HEK293 (cell line): Measurements from ENCODE around the gene ZNF438.

ENCODE experiments used
- CTCF ChIA-PET: fragments of 350-600 bp; formaldehyde crosslinking; extraction: SDS; loops from one replicate; lab custom pipeline; 2021; ENCODE audit warnings: antibody characterized with exemption; lab: Yijun Ruan, JAX
- POLR2A ChIA-PET: fragments of 300-600 bp; formaldehyde crosslinking; extraction: SDS; loops from one replicate; lab custom pipeline; 2020; ENCODE audit warnings: antibody characterized with exemption, inconsistent platforms; lab: Yijun Ruan, JAX
- H3K27ac ChIP-seq: fragments of 200-500 bp; sonication (Bioruptor generic); 2 replicates; pipeline ENCODE4 v1.5.1; 2014; ENCODE audit warnings: low read depth, low read length, control low read depth, inconsistent platforms; ENCODE audit errors: extremely low read depth
- H3K36me3 ChIP-seq, 2 experiments: fragments of 200-500 bp in 1 of 2; sonication (Bioruptor generic) in 1 of 2; 1 replicate in 1 of 2; 2 replicates in 1 of 2; pipeline ENCODE4 v1.5.1; 2014 to 2017; ENCODE audit warnings: inconsistent platforms in 2 of 2, low read length in 2 of 2; ENCODE audit not compliant: control insufficient read depth in 2 of 2, insufficient read depth in 1 of 2
- H3K4me1 ChIP-seq: fragments of 200-500 bp; sonication (Bioruptor generic); 2 replicates; pipeline ENCODE4 v1.5.1; 2014; ENCODE audit warnings: mild to moderate bottlenecking, low read length, inconsistent platforms; ENCODE audit not compliant: control insufficient read depth, insufficient read depth
- H3K4me3 ChIP-seq: 2 replicates; pipeline ENCODE4 v1.5.1; 2011; ENCODE audit warnings: low read depth, mild to moderate bottlenecking, control low read depth, low read length, moderate library complexity
- H3K9me3 ChIP-seq: fragments of 200-500 bp; sonication (Bioruptor generic); 2 replicates; pipeline ENCODE4 v1.5.1; 2014; ENCODE audit warnings: low read depth, low read length, inconsistent platforms; ENCODE audit not compliant: control insufficient read depth, insufficient read depth
- GLIS1 ChIP-seq: fragments of 450-650 bp; formaldehyde crosslinking; IDR thresholded peaks from 2 replicates; pipeline ENCODE4 v1.5.1; 2016; ENCODE audit warnings: missing biosample characterization, missing genetic modification characterization
- HOXA7 ChIP-seq: sonication (generic); formaldehyde crosslinking; IDR thresholded peaks from 2 replicates; pipeline ENCODE4 v1.8.1; 2022; ENCODE audit warnings: missing genetic modification reagents, borderline replicate concordance
- KLF16 ChIP-seq: fragments of 450-650 bp; formaldehyde crosslinking; IDR thresholded peaks from 2 replicates; pipeline ENCODE4 v1.5.1; 2017; ENCODE audit warnings: missing biosample characterization, missing genetic modification characterization
- MYNN ChIP-seq: fragments of 450-650 bp; formaldehyde crosslinking; IDR thresholded peaks from 2 replicates; pipeline ENCODE4 v1.5.1; 2016; ENCODE audit warnings: missing biosample characterization, missing genetic modification characterization, borderline replicate concordance
- OSR2 ChIP-seq: fragments of 450-650 bp; formaldehyde crosslinking; IDR thresholded peaks from 2 replicates; pipeline ENCODE4 v1.5.1; 2016; ENCODE audit warnings: missing biosample characterization, missing genetic modification characterization
- OVOL3 ChIP-seq: fragments of 450-650 bp; formaldehyde crosslinking; IDR thresholded peaks from 2 replicates; pipeline ENCODE4 v1.5.1; 2016; ENCODE audit warnings: missing biosample characterization, missing genetic modification characterization
- PRDM2 ChIP-seq: fragments of 450-650 bp; formaldehyde crosslinking; IDR thresholded peaks from 2 replicates; pipeline ENCODE4 v1.5.1; 2016; ENCODE audit warnings: missing biosample characterization, missing genetic modification characterization, borderline replicate concordance
- SP3 ChIP-seq: fragments of 450-650 bp; formaldehyde crosslinking; IDR thresholded peaks from 2 replicates; pipeline ENCODE4 v1.5.1; 2016; ENCODE audit warnings: missing biosample characterization, missing genetic modification characterization
- ZBTB7A ChIP-seq: fragments of 450-650 bp; formaldehyde crosslinking; IDR thresholded peaks from 2 replicates; pipeline ENCODE4 v1.5.1; 2016; ENCODE audit warnings: low read depth, missing biosample characterization, missing genetic modification characterization
- ZNF146 ChIP-seq: fragments of 450-650 bp; formaldehyde crosslinking; IDR thresholded peaks from 2 replicates; pipeline ENCODE4 v1.5.1; 2016; ENCODE audit warnings: missing biosample characterization, missing genetic modification characterization
- ZNF174 ChIP-seq: fragments of 450-650 bp; formaldehyde crosslinking; IDR thresholded peaks from 2 replicates; pipeline ENCODE4 v1.5.0; 2017; ENCODE audit warnings: missing biosample characterization, mild to moderate bottlenecking, missing genetic modification characterization
- ZNF19 ChIP-seq: fragments of 450-650 bp; formaldehyde crosslinking; IDR thresholded peaks from 2 replicates; pipeline ENCODE4; 2016; ENCODE audit warnings: missing biosample characterization, missing genetic modification characterization, low read depth
- ZNF23 ChIP-seq: fragments of 450-650 bp; formaldehyde crosslinking; IDR thresholded peaks from 2 replicates; pipeline ENCODE4 v1.5.1; 2016; ENCODE audit warnings: missing biosample characterization, missing genetic modification characterization, borderline replicate concordance
- ZNF248 ChIP-seq: fragments of 450-650 bp; formaldehyde crosslinking; IDR thresholded peaks from 2 replicates; pipeline ENCODE4 v1.5.1; 2017; ENCODE audit warnings: missing biosample characterization, missing genetic modification characterization
- ZNF266 ChIP-seq: fragments of 450-650 bp; formaldehyde crosslinking; IDR thresholded peaks from 2 replicates; pipeline ENCODE4 v1.5.1; 2016; ENCODE audit warnings: missing biosample characterization, missing genetic modification characterization, low read depth
- ZNF350 ChIP-seq: fragments of 450-650 bp; formaldehyde crosslinking; IDR thresholded peaks from 2 replicates; pipeline ENCODE4 v1.5.0; 2017; ENCODE audit warnings: missing biosample characterization, mild to moderate bottlenecking, missing genetic modification characterization
- ZNF366 ChIP-seq: fragments of 450-650 bp; formaldehyde crosslinking; conservative IDR thresholded peaks from 2 replicates; pipeline ENCODE4 v1.5.1; 2016; ENCODE audit warnings: missing biosample characterization, missing genetic modification characterization
- ZNF449 ChIP-seq: fragments of 450-650 bp; formaldehyde crosslinking; IDR thresholded peaks from 2 replicates; pipeline ENCODE4 v1.5.1; 2017; ENCODE audit warnings: missing biosample characterization, mild to moderate bottlenecking, missing genetic modification characterization, moderate library complexity
- ZNF501 ChIP-seq: fragments of 450-650 bp; formaldehyde crosslinking; IDR thresholded peaks from 2 replicates; pipeline ENCODE4 v1.5.1; 2016; ENCODE audit warnings: missing biosample characterization, missing genetic modification characterization
- ZNF658 ChIP-seq: fragments of 450-650 bp; formaldehyde crosslinking; IDR thresholded peaks from 2 replicates; pipeline ENCODE4; 2016; ENCODE audit warnings: missing biosample characterization, missing genetic modification characterization
- ZNF664 ChIP-seq: fragments of 450-650 bp; formaldehyde crosslinking; IDR thresholded peaks from 2 replicates; pipeline ENCODE4 v1.5.1; 2016; ENCODE audit warnings: missing biosample characterization, missing genetic modification characterization
- ZSCAN16 ChIP-seq: fragments of 450-650 bp; formaldehyde crosslinking; IDR thresholded peaks from 2 replicates; pipeline ENCODE4 v1.5.1; 2016; ENCODE audit warnings: missing biosample characterization, missing genetic modification characterization
- ZSCAN23 ChIP-seq: fragments of 450-650 bp; formaldehyde crosslinking; IDR thresholded peaks from 2 replicates; pipeline ENCODE4 v1.5.1; 2016; ENCODE audit warnings: missing biosample characterization, missing genetic modification characterization
- TF ChIP-seq, protein P1 (sequence below): fragments of 450-650 bp; formaldehyde crosslinking; IDR thresholded peaks from 2 replicates; pipeline ENCODE4 v1.5.1; 2016; ENCODE audit warnings: missing biosample characterization, missing genetic modification characterization
- TF ChIP-seq, protein P2 (sequence below): fragments of 450-650 bp; formaldehyde crosslinking; IDR thresholded peaks from 2 replicates; pipeline ENCODE4; 2016; ENCODE audit warnings: missing biosample characterization, missing genetic modification characterization

ZNF438 gene

DNA sequence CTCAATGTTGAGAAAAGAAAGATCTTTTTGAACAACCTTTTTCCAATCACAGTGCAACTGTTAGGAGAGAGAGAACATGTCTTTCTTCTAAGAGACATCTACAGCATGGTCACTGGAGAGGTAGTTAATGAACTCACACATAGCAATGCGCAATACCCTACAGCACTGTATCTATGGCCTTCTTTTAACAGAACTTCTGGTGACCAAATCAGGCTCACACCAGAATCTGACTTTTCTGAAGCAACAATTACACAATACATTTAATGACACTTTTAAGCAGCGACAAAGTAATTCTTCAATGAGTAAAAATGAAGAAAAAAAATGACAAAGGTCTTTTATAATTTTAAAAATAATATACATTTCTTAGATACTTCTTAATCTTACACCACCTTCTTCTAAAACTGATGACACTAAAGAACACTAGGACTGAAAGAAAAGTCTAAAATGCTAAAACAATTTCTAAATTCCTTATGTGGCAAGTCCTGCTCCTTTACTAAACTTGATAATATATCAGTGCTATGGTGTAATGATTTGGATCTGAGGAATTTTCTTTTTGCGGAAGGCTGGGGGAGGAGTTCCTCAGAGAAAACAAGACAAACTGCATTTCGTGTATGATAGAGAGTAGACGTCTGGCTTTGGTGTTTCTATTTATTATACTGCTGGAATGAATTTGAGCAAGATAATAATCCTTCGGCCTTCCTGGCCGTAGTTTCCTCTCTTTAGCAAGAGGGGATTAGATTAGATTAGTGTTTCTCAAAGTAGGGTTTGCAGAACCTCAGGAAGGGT lies 166.3 kb downstream of the ZNF438 start (continued):
- TF ChIP-seq, protein P1, sequence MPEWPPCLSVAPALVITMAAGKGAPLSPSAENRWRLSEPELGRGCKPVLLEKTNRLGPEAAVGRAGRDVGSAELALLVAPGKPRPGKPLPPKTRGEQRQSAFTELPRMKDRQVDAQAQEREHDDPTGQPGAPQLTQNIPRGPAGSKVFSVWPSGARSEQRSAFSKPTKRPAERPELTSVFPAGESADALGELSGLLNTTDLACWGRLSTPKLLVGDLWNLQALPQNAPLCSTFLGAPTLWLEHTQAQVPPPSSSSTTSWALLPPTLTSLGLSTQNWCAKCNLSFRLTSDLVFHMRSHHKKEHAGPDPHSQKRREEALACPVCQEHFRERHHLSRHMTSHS (tag by site-specific recombination): no peak
- TF ChIP-seq, protein P2, sequence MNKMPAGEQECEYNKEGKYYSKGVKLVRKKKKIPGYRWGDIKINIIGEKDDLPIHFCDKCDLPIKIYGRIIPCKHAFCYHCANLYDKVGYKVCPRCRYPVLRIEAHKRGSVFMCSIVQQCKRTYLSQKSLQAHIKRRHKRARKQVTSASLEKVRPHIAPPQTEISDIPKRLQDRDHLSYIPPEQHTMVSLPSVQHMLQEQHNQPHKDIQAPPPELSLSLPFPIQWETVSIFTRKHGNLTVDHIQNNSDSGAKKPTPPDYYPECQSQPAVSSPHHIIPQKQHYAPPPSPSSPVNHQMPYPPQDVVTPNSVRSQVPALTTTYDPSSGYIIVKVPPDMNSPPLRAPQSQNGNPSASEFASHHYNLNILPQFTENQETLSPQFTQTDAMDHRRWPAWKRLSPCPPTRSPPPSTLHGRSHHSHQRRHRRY (tag by site-specific recombination): no peak
- TF ChIP-seq ZNF248 (tag by site-specific recombination): no peak

GRCh38 chr10:30863516-30864210 lies 168.0 kb downstream of the ZNF438 start:
- H3K4me1 ChIP-seq: no peaks in the 10 kb centered on the region
- H3K9me3 ChIP-seq: no peaks in the 10 kb centered on the region
- no peak overlapping the region for H3K4me3 ChIP-seq
- no peak overlapping the region for H3K27ac ChIP-seq
- ChIA-PET CTCF (no interaction called here), POLR2A (no interaction called here)
- H3K36me3 ChIP-seq: no peaks in the 10 kb centered on the region
- TF ChIP-seq ZNF350 (tag by site-specific recombination) (no peak), KLF16 (tag by site-specific recombination) (no peak), ZSCAN16 (no peak), ZNF266 (tag by site-specific recombination) (no peak), ZNF19 (no peak), MYNN (no peak), ZNF146 (no peak)

- POLR2A ChIA-PET: no interaction called here
- Histone ChIP-seq H3K4me3 (no peak overlapping the region), H3K9me3 (no peaks in the 10 kb centered on the region), H3K4me1 (no peaks in the 10 kb centered on the region), H3K27ac (no peak overlapping the region), H3K36me3 (no peaks in the 10 kb centered on the region)
- CTCF ChIA-PET: interaction anchor here (0.6 kb wide), 1 partner anchor 220 kb away, joined by 3 read pairs; no protein-coding TSS in a partner anchor
- TF ChIP-seq OSR2 (tag by site-specific recombination) (no peak), ZBTB7A (tag by site-specific recombination) (no peak), ZNF366 (tag by site-specific recombination) (no peak), SP3 (no peak), ZNF658 (tag by site-specific recombination) (no peak), PRDM2 (tag by site-specific recombination) (no peak), HOXA7 (CRISPR knock-in tag) (no peak), ZNF664 (no peak), ZNF174 (tag by site-specific recombination) (no peak), ZNF449 (tag by site-specific recombination) (no peak), ZSCAN23 (no peak), ZNF501 (tag by site-specific recombination) (no peak), OVOL3 (tag by site-specific recombination) (no peak), ZNF23 (tag by site-specific recombination) (no peak), GLIS1 (no peak)
Observed at GRCh38 chr10:30862486-30862885, 169.2 kb downstream of the ZNF438 start.
